Measurements from ENCODE around the gene TSC1. TPM values are rescaled to one million over a fixed set of nuclear protein-coding genes. Genes with fewer than 3 reads are reported as not detected.

The TSC1 gene
- total RNA-seq, 1 donor from 2014 or later: 50.8 TPM

GRCh38 chr9:132892400-132892799, 52.0 kb downstream of the TSC1 start:
- TF ChIP-seq CTCF (IDR thresholded peaks at IDR 0.05): no peak
- no peaks in the 10 kb centered on the region for H3K4me1 Mint-ChIP-seq (ENCODE audit: unreplicated experiment)
- no peak overlapping the region for H3K27ac Mint-ChIP-seq (ENCODE audit: unreplicated experiment)
- peaks cover 31% of the 10 kb centered on the region for H3K36me3 Mint-ChIP-seq (ENCODE audit: unreplicated experiment)
- H3K4me3 Mint-ChIP-seq (ENCODE audit: unreplicated experiment): no peak overlapping the region
- DNase-seq (ENCODE audit: extremely low spot score, unreplicated experiment): no peak
- H3K9me3 Mint-ChIP-seq (ENCODE audit: unreplicated experiment): no peaks in the 10 kb centered on the region
- H3K27me3 Mint-ChIP-seq (ENCODE audit: unreplicated experiment): no peaks in the 10 kb centered on the region

GRCh38 chr9:132888151-132888550, 56.3 kb downstream of the TSC1 start:
- Mint-ChIP-seq H3K27me3 (ENCODE audit: unreplicated experiment) (no peaks in the 10 kb centered on the region), H3K4me3 (ENCODE audit: unreplicated experiment) (no peak overlapping the region), H3K9me3 (ENCODE audit: unreplicated experiment) (no peaks in the 10 kb centered on the region), H3K36me3 (ENCODE audit: unreplicated experiment) (peaks cover 13% of the 10 kb centered on the region), H3K4me1 (ENCODE audit: unreplicated experiment) (no peaks in the 10 kb centered on the region), H3K27ac (ENCODE audit: unreplicated experiment) (no peak overlapping the region)
- no peak for TF ChIP-seq CTCF (IDR thresholded peaks at IDR 0.05)
- no peak for DNase-seq (ENCODE audit: extremely low spot score, unreplicated experiment)

GRCh38 chr9:132887181-132888120, 57.0 kb downstream of the TSC1 start:
- Mint-ChIP-seq H3K4me3 (ENCODE audit: unreplicated experiment) (no peak overlapping the region), H3K9me3 (ENCODE audit: unreplicated experiment) (no peaks in the 10 kb centered on the region), H3K36me3 (ENCODE audit: unreplicated experiment) (peaks cover 9% of the 10 kb centered on the region), H3K27ac (ENCODE audit: unreplicated experiment) (no peak overlapping the region), H3K4me1 (ENCODE audit: unreplicated experiment) (no peaks in the 10 kb centered on the region), H3K27me3 (ENCODE audit: unreplicated experiment) (no peaks in the 10 kb centered on the region)
- DNase-seq (ENCODE audit: extremely low spot score, unreplicated experiment): no peak
- no peak for TF ChIP-seq CTCF (IDR thresholded peaks at IDR 0.05)

- no peaks in the 10 kb centered on the region for H3K9me3 Mint-ChIP-seq (ENCODE audit: unreplicated experiment)
- no peak for DNase-seq (ENCODE audit: extremely low spot score, unreplicated experiment)
- no peaks in the 10 kb centered on the region for H3K27me3 Mint-ChIP-seq (ENCODE audit: unreplicated experiment)
- no peak overlapping the region for H3K27ac Mint-ChIP-seq (ENCODE audit: unreplicated experiment)
- H3K36me3 Mint-ChIP-seq (ENCODE audit: unreplicated experiment): peaks cover 3% of the 10 kb centered on the region
- TF ChIP-seq CTCF (IDR thresholded peaks at IDR 0.05): no peak
- no peak overlapping the region for H3K4me3 Mint-ChIP-seq (ENCODE audit: unreplicated experiment)
- H3K4me1 Mint-ChIP-seq (ENCODE audit: unreplicated experiment): no peaks in the 10 kb centered on the region
Measured at GRCh38 chr9:132886334-132886725, 58.1 kb downstream of the TSC1 start.

- H3K9me3 Mint-ChIP-seq (ENCODE audit: unreplicated experiment): no peaks in the 10 kb centered on the region
- H3K4me1 Mint-ChIP-seq (ENCODE audit: unreplicated experiment): no peaks in the 10 kb centered on the region
- no peak overlapping the region for H3K4me3 Mint-ChIP-seq (ENCODE audit: unreplicated experiment)
- TF ChIP-seq CTCF (IDR thresholded peaks at IDR 0.05): no peak
- peaks cover 3% of the 10 kb centered on the region for H3K36me3 Mint-ChIP-seq (ENCODE audit: unreplicated experiment)
- no peaks in the 10 kb centered on the region for H3K27me3 Mint-ChIP-seq (ENCODE audit: unreplicated experiment)
- no peak for DNase-seq (ENCODE audit: extremely low spot score, unreplicated experiment)
- no peak overlapping the region for H3K27ac Mint-ChIP-seq (ENCODE audit: unreplicated experiment)
Measured at GRCh38 chr9:132885720-132886333, 58.6 kb downstream of the TSC1 start.
